ENCODE results near the gene DNAI7.

Gene DNAI7

DNA sequence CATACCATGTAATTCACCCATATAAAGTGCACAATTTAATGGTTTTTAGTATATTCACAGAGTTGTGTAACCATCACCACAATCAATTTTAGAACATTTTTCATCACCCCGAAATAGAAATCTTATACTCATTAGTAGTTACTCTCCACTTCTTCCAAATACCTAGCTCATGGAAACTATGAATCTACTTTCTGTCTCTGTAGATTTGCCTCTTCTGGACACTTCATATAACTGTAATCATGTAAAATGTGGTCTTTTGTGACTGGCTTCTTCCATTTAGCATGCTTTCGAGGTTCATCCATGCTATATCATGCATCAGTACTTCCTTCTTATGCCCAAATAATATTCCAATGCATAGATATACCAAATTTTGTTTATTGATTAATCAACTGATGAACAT lies 10.8 kb downstream of the DNAI7 start:
- no peak for DNase-seq (ENCODE audit: low spot score)

DNA sequence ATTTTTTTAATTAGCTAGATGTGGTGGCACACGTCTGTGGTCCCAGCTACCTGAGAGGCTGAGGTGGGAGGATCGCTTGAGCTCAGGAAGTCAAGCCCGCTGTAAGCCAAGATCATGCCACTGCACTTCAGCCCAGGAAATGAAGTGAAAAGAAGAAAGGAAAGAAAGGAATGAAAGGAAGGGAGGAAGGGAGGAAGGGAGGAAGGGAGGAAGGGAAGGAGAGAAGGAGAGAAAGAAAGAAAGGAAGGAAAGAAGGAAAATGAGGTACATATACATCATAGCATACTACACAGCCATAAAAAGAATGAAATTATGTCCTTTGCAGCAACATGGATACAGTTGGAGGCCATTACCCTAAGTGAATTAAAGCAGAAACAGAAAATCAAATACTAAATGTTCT lies 12.2 kb downstream of the DNAI7 start:
- no peak for DNase-seq (ENCODE audit: low spot score)

DNA sequence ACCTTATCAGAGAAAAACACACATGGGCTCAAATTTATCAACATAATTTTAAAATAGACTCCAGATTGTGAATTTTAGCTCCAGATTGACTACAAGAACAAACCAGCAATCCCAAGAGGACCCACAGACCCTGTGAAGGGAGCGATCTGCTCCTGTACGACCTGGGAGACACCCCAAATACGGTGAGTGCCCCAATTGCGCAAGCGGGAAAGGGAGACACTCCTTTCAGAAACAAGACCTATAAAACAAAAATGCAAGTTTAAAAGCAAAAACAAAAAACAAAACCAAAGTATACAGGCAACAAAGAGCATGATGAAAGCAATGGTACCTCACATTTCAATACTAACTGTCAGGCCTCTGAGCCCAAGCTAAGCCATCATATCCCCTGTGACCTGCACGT lies 32.1 kb downstream of the DNAI7 start:
- DNase-seq (ENCODE audit: low spot score), result no peak

DNA sequence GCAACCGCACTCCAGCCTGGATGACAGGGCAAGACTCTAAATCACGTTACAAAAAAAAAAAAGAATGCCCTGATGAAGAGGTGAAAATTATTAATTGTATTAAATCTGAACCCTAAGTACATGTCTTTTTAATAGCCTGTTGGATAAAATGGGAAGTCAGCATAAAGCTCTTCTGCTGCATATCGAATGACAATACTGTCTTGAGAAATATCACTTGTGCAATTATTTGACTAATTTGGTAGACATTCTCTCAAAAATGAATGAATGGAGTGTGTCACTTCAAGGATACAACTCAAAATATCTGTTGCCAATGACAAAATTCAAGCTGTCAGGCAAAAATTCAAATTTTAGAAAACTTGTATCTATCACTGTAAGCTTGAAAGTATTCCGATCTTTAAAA lies 38.9 kb downstream of the DNAI7 start:
- no peak for DNase-seq (ENCODE audit: low spot score)

DNA sequence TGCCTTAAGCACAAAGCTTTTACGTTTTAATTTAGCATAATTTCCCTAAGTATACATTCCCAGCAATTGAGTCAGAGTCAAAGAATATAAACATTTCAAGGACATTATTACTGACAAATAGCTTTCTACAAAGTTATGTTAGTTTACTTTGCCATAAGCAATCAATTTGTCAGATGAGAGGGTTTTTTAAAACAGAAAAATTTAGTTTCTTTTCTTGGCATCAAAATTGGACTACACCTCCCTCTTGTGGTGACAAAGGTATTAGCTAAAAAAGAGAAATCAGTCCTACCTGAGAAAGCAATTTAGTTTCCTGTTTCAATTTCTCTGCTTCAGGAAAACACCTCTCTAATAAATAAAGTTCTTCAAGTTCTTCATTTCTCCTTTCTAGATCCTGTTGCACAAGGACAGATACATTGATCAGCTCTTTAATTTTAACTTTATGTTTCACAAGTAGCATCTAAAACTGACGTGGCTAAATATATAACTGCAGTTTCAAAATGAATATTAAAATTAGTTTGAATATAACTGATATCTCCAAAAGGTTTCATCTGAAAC lies 39.9 kb downstream of the DNAI7 start:
- peak; percentile 59 for DNase-seq (ENCODE audit: low spot score)

DNA sequence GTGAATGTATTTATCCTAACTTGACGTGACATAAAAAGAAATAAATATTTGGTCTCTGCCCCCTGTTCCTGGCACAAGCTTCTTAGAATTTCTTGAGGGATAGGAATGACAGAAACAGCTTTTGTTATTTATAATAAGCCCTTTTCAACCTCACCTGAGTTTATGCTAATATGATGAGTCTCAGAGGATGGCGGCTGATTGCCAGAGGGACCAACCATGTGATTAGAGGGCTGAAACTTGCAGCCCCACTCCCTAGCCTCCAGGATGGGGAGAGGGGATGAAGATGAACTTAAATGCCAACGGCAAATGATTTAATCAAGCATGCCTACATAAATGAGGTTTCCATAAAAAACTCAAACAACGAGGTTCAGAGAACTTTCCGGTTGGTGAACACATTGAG lies 42.9 kb downstream of the DNAI7 start:
- no peak for DNase-seq (ENCODE audit: low spot score)

DNA sequence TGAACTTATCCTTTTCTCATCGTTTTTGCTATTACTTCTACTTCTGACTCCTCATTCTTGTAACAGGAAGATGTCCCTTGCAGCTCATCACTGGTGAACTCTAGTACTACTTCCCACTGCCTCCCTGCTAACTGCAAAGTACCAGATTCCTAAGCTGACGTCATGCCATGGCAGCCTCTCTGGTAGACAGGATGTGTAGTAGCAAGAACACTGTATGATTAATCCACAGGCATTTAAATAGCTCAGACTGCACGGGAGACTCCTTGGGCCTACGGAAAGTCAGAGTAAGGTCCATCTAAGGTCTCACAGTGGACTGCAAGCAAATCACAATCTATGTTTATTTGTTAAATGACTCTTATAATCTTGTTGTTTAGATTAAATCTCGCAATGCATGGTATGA lies 43.5 kb downstream of the DNAI7 start:
- DNase-seq (ENCODE audit: low spot score), result no peak

DNA sequence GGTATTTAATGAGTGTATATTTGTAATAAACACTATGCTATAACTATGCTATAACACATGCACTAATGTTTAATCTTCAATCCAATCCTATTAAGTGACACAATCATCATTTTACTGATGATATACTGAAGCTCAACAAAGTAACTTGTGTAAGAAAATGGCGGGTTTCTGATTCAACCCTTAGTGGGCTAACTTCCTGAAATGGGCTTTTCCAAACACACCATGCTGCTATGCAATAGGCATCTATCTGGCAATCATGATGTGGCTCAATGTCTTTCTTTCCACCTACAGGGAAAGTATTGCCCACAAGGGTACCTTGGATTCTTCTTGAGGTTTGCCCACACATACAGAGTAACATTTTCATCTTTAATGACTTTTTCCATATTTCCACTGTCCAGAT lies 48.3 kb downstream of the DNAI7 start:
- no peak for DNase-seq (ENCODE audit: low spot score)

DNA sequence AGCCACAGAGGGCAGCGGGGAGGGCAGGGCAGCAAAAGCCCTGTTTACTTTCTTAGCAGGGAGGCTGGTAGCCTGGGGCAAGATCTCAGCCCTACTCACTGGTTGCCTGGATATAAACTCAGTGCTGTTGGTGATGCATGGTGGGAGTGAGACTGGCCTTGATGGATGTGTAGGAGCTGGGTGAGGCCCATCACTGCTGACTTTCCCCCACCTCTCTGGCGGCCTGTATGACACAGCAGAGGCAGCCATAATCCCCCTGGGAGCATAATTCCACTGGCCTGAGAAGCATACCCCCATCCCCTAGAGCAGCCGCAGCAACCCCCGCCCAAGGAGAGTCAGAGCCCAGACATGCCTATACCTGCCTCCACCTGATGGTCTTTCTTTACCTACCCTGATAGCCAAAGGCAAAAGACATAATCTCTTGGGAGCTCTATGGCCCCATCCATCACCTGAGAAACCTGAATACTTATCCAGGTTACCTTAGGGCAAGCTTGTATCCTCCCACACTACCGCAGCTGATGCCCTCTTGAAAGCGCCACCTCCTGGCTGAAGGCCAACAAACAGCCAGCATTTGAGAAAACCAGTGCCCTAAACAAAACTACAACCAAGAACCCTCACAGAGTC lies 59.3 kb downstream of the DNAI7 start:
- no peak for DNase-seq (ENCODE audit: low spot score)

DNA sequence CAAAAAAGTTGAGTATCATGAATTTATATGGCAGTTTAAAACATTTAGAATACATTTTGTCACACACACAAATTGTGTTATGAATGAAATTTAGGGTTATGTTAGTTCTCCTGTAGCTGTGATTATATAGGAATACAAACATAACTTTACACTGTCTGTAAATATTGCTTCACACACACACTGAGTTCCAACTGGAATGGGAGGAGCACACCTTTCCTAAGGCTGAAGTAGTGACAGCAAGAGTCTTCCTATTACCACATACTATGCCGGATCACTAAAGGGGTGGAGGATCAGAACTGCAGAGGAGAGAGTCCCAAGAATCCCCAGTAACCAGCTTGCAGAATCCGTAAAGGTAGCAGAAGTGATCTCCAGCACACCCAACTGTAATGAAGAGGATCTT lies 63.7 kb downstream of the DNAI7 start:
- DNase-seq (ENCODE audit: low spot score), result no peak

DNA sequence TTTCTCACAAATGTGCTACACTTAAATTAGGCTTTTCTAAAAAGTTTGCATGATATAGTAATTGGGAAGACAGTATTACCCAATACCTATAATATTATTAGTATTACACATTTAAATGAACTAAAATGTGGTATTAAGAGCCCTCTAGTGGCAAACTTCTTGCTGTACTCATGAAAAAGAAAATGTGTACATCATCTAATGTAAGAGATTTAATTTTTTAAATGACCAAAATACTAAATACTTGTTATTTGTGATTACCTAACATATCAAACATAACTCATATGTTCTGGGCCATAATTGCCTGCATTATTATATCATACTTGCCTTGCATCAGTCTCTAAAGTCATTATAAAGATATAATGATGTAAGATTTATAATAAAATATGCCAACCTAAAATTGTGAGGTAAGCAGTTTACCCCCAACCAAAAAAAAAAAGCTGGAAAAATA lies 64.2 kb downstream of the DNAI7 start:
- DNase-seq (ENCODE audit: low spot score), result peak; percentile 72

DNA sequence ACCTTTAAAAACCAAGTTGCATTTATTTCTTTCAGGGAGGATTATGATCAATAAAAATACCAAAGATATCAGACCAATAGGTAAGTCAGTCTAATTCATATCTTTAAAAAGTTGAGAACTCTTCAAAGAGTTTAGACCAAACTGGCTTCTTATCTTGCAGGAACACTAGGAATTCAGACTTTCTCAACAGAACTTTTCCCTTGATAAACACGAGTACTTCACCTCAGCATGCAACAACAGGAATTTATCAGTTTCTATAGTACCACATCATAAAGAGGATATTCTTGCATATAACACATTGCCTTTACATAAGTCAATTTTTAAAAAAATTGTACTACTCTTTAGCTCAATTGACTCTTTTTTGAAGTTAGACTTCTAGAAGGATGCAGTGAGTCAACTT lies 68.2 kb downstream of the DNAI7 start:
- no peak for DNase-seq (ENCODE audit: low spot score)

DNA sequence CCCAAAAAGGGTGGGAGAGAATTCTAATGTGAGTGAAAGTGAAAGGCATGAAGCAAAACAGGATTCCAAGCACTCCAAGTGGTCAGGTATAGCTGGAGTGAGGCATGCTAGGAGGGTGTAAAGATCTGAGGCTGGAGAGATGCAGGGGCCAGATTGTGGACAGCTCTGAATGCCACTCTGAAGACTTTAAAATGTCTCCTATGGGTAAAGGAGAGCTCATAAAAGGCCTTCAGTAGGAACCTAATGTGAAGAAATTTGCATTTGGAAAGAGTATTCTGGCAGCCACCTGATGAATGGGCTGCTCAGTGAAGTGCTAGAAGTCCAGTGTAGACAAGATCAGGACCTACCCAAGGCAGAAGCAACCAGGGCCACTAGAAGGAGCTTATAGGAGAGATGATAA lies 68.9 kb downstream of the DNAI7 start:
- DNase-seq (ENCODE audit: low spot score), result no peak

DNA sequence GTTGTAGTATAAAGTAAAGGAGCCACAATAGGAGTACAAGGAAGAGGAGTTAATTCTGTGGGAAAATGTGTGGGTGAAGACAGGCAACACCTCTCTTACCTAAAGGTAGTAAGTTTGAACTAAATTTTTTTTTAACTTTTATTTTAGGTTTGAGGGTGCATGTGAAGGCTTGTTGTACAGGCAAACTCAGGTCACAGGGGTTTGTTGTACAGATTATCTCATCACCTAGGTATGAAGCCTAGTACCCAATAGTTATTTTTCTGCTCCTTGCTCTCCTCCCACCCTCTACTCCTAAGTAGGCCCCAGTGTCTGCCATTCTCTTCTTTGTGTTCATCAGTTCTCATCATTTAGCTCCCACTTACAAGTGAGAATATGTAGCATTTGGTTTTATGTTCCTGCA lies 70.5 kb downstream of the DNAI7 start:
- no peak for DNase-seq (ENCODE audit: low spot score)

DNA sequence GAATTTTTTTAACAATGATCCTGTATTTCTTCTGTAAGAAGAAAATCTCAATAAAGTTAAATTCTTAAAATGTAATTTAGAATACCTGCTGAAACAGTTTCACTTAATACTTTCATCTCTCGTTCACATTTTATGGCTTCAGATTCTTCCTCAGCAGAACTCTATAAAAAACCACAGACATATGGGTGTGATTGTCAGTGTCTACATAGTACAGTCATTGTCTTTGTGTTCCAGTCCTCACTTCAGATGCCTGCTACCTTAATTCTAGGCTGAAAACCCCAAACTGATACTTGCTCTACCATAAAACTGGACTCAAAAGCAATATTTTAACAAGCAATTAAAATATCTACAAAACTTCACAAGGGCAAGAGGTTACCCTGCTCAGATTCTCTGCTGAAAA lies 71.8 kb downstream of the DNAI7 start:
- peak; percentile 28 for DNase-seq (ENCODE audit: low spot score)

DNA sequence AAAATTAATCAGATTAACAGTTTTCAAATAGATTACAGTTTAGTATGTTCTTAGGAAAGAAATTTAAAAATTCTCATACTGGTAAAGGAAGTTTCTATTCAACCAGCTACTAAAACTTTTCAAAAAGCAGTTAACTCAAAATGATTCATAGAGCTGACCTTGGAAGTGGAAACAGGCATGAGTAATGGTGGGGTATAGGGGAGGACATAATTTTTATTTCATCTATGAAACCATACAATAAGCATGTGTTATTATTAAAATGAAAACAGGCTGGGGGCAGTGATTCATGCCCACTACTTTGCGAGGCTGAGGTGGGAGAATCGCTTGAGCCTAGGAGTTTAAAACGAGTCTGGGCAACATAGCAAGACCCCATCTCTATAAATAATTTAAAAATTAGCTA lies 73.0 kb downstream of the DNAI7 start:
- DNase-seq (ENCODE audit: low spot score), result no peak

DNA sequence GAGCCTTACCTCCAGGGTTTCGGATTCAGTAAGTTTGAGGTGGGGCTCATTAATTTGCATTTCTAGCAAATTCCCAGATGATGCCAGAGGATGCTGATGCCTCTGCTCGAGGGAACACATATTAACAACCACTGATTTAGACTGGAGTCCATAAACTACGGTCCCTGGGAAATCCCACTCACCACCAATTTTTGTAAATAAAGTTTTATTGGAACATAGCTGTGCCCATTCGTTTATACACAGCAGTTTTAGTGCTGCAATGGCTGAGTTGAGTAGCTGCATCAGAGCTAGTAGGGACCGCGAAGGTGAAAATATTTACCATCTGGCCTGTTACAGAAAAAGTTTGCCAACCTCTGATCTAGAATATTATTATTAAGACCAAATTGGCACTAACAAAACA lies 73.8 kb downstream of the DNAI7 start:
- DNase-seq (ENCODE audit: low spot score), result no peak

DNA sequence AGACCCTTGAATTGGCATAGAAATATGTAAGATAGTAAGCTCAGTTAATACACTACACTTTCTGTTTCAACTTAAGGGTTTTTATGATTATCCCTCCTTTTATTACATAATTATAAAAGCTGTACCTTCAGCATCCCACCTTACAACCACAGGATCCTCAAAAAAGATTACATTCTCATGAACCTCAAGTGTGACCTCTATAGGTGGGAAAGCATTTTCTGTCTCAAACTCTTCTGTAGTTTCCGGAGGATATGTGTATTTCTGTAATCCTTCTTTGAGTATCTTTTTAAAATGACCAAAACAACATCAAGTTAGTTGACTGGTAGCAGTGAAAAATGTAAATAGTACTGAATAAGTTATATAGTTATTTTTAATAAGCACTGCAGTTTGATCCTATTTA lies 75.9 kb downstream of the DNAI7 start:
- no peak for DNase-seq (ENCODE audit: low spot score)

DNA sequence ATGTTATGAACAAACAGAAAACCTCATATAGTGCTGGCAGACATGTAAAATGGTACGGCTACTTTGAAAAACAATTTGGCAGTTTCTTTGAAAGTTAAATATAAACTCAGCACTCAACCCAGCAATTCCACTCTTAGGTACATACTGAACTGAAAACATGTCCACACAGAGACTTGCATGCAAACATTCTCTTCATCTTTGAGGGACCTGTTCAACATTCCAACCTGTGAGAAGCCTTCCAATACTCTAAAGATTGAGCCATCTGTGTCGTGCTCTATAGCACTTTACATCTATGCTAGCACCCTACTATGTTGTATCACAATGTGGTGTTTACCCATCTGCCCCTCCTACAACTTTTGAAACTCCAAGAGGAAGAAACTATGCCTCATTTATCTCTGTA lies 79.3 kb downstream of the DNAI7 start:
- DNase-seq (ENCODE audit: low spot score), result no peak

DNA sequence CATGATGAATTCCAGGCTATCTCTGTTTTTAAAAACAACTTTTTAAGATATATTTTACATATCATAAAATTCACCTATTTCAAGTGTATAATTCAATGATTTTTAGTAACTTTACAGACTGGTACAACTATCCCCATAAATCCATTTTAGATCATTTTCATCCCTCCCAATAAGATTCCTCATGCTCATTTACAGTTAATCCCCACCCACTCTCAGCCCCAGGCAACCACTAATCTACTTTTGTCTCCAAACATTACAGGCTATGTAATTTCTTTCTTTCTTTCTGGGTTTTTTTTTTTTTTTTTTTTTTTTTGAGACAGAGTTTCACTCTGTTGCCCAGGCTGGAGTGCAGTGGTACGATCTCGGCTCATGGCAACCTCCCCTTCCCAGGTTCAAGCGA lies 81.3 kb downstream of the DNAI7 start:
- no peak for DNase-seq (ENCODE audit: low spot score)

DNA sequence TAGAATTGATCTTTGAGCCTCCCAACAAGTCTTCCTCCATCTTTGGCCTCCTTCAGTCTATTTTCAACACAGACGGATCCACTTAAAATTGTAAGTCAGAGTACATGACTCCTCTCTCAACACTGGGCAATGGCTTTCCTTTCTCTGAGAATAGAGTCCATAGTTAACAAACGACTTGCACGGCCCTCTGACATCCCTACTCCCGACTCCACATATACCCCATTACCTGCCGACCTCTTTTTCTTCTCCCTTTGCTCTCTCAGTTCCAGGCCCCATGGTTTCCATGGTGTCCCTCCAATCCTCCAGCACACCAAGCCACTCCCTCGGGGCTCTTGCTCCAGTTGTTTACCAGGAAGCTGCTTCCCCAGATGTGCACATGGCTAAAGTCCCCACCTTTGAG lies 84.7 kb downstream of the DNAI7 start:
- no peak for DNase-seq (ENCODE audit: low spot score)

DNA sequence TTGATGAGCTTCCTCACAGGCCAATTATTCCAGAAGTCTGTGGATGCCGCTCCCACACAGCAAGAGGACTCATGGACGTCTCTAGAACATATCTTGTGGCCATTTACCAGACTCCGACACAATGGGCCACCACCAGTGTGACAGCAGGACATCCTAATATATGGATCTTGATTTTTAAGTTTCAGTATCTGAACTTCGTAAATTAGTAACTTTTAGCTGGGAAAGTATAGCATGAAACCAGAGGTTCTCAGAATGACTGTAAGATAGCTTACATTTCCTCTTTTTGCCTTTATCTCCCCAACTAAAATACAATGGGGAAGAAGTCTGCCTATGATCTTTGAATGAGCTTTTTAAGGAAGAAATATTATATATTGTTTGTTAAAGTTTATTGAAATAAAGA lies 87.0 kb downstream of the DNAI7 start:
- DNase-seq (ENCODE audit: low spot score), result no peak

DNA sequence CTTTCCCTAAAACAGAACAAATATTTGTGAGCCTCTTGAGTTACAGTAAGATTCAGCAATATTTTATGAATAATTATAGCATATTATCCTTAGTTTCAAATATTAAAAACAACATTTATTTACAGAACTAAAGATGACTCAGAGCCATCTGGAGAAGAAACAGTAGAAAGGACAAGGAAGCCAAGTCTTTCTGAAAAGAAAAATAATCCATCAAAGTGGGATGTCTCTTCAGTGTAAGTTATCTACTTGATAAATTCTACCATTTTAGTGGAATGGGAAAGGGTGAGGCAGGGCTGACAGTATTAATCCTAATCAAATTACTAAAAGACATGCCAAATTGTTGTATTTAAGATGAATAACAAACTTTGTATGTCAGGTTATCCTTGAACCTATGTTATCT lies 88.1 kb downstream of the DNAI7 start:
- no peak for DNase-seq (ENCODE audit: low spot score)

DNA sequence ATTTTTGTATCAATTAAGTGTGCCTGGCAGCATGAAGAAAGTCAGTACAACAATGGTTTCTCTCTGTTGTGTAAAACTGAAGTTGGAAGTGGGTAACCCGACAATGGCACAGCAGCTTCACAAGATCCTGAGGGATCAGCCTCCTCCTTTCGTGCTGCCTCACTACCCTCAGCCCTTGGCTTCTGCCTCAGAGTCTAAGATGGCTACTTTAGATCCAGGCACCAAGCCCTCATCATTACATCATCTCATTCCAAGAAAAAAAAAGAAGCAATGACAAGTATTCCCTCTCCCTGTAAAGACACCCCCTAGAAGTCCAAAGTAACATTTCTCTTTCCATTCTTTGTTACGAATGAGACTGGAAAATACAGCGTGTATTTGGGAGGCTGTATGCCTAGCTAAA lies 92.6 kb downstream of the DNAI7 start:
- DNase-seq (ENCODE audit: low spot score), result no peak

DNA sequence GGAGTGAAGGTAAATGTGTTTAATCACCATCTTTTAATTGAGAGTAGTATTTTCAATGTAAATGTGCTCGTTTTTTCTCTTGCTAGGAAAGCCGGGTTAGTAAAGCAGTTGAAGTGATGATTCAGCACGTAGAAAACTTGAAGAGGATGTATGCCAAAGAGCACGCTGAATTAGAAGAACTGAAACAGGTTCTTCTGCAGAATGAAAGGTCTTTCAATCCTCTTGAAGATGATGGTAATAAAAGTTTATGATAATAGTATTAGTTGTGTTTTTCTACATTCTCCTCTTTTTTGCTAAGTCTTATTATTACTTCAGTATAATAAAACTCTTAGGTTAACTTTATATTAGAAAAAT lies 93.9 kb downstream of the DNAI7 start:
- DNase-seq (ENCODE audit: low spot score), result no peak
